Fibroblast of lung (primary cell): ENCODE results near the gene ST6GALNAC6.

Source experiments
- CTCF ChIP-seq, 2 donors: IDR thresholded peaks in 1 of 2; conservative IDR thresholded peaks in 1 of 2; 1 replicate in 1 of 2; 2 replicates in 1 of 2; pipeline ENCODE4 v1.5.1; 2011 to 2012; ENCODE audit warnings: low read length in 2 of 2, control low read depth in 1 of 2, inconsistent platforms in 1 of 2, low read depth in 1 of 2, mild to moderate bottlenecking in 1 of 2
- EZH2 ChIP-seq: IDR thresholded peaks from 2 replicates; pipeline ENCODE4 v1.5.1; 2012; ENCODE audit warnings: low read length, control low read depth, mild to moderate bottlenecking; ENCODE audit errors: missing control alignments

GRCh38 chr9:127897193-127897692 is 2.2 kb downstream of the ST6GALNAC6 start:
- TF ChIP-seq CTCF (conservative IDR thresholded peaks at IDR 0.05 in 1 of 2, IDR thresholded peaks at IDR 0.05 in 1 of 2; ENCODE audit: low read depth in 1 of 2, low read length in 2 of 2) (no peak), EZH2 (no peak)
